Measurements from ENCODE around the gene MAP3K12. TPM values are rescaled to one million over a fixed set of nuclear protein-coding genes. Genes with fewer than 3 reads are reported as not detected.

The MAP3K12 gene
- total and polyA plus RNA-seq, 2 experiments from 2014 or later = 6.6 to 17.9 TPM

DNA sequence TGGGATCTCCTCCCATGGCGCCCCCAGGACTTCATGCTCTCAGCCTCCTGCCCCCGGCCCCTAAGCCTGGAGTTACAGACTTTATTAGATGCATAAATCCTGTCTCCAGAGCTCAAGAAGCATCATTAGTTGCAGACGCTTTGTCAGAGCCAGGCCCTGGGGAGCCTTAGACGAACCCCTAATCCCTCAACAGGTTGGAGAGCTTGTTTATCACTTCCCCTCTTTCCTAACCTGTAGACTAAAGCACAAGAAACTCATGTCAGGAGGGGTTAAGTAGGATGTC, 8.3 kb upstream of the MAP3K12 start:
- peaks cover 14% of the 10 kb centered on the region for H3K27me3 Mint-ChIP-seq (ENCODE audit: insufficient read depth, low read depth, poor library complexity)
- no peaks in the 10 kb centered on the region for H3K9me3 Mint-ChIP-seq
- Histone ChIP-seq H4K20me1 (replicated peaks; ENCODE audit: insufficient read depth) (0 out of 2 replicates have a peak, but pooled peaks cover 3% of the 10 kb centered on the region), H3K4me3 (no peak overlapping the region), H2AFZ (no peak overlapping the region), H3F3A (replicated peaks; ENCODE audit: low read depth) (peaks cover 4% of the 10 kb centered on the region; the same call in 1 of the 2 replicates), H3K79me2 (replicated peaks; ENCODE audit: insufficient read depth) (peaks cover 2% of the 10 kb centered on the region), H3K27me3 (ENCODE audit: insufficient read depth) (no peaks in the 10 kb centered on the region), H3K4me2 (no peak overlapping the region), H3K27ac (ENCODE audit: low read depth) (no peak overlapping the region), H3K9me2 (ENCODE audit: insufficient read depth) (no peaks in the 10 kb centered on the region), H3K4me1 (ENCODE audit: insufficient read depth) (no peaks in the 10 kb centered on the region), H3K36me3 (ENCODE audit: insufficient read depth) (no peaks in the 10 kb centered on the region; the same call in 1 of the 2 replicates)
- ATAC-seq = no peak
- H3K4me1 Mint-ChIP-seq = peaks cover 10% of the 10 kb centered on the region; the same call in 2 of the 3 replicates
- TF ChIP-seq ZNF331 (CRISPR knock-in tag; IDR thresholded peaks at IDR 0.05; ENCODE audit: low read depth) = no peak
- TF ChIP-seq NANOG (IDR thresholded peaks at IDR 0.05; ENCODE audit: borderline replicate concordance) = no peak
- no peak for TF ChIP-seq JUNB (IDR thresholded peaks at IDR 0.05; ENCODE audit: unreplicated experiment)
- no peak for TF ChIP-seq POLR2AphosphoS5 (IDR thresholded peaks at IDR 0.05; ENCODE audit: low read depth)
- TF ChIP-seq, protein P1, sequence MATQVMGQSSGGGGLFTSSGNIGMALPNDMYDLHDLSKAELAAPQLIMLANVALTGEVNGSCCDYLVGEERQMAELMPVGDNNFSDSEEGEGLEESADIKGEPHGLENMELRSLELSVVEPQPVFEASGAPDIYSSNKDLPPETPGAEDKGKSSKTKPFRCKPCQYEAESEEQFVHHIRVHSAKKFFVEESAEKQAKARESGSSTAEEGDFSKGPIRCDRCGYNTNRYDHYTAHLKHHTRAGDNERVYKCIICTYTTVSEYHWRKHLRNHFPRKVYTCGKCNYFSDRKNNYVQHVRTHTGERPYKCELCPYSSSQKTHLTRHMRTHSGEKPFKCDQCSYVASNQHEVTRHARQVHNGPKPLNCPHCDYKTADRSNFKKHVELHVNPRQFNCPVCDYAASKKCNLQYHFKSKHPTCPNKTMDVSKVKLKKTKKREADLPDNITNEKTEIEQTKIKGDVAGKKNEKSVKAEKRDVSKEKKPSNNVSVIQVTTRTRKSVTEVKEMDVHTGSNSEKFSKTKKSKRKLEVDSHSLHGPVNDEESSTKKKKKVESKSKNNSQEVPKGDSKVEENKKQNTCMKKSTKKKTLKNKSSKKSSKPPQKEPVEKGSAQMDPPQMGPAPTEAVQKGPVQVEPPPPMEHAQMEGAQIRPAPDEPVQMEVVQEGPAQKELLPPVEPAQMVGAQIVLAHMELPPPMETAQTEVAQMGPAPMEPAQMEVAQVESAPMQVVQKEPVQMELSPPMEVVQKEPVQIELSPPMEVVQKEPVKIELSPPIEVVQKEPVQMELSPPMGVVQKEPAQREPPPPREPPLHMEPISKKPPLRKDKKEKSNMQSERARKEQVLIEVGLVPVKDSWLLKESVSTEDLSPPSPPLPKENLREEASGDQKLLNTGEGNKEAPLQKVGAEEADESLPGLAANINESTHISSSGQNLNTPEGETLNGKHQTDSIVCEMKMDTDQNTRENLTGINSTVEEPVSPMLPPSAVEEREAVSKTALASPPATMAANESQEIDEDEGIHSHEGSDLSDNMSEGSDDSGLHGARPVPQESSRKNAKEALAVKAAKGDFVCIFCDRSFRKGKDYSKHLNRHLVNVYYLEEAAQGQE (IDR thresholded peaks at IDR 0.05; ENCODE audit: unreplicated experiment) = no peak
- TF ChIP-seq CREB1 (CRISPR knock-in tag; IDR thresholded peaks at IDR 0.05; ENCODE audit: low read depth) = no peak
- no peak for TF ChIP-seq ZNF114 (CRISPR knock-in tag; IDR thresholded peaks at IDR 0.05)
- TF ChIP-seq, protein P2, sequence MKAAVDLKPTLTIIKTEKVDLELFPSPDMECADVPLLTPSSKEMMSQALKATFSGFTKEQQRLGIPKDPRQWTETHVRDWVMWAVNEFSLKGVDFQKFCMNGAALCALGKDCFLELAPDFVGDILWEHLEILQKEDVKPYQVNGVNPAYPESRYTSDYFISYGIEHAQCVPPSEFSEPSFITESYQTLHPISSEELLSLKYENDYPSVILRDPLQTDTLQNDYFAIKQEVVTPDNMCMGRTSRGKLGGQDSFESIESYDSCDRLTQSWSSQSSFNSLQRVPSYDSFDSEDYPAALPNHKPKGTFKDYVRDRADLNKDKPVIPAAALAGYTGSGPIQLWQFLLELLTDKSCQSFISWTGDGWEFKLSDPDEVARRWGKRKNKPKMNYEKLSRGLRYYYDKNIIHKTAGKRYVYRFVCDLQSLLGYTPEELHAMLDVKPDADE (IDR thresholded peaks at IDR 0.05) = no peak
- TF ChIP-seq, protein P3, sequence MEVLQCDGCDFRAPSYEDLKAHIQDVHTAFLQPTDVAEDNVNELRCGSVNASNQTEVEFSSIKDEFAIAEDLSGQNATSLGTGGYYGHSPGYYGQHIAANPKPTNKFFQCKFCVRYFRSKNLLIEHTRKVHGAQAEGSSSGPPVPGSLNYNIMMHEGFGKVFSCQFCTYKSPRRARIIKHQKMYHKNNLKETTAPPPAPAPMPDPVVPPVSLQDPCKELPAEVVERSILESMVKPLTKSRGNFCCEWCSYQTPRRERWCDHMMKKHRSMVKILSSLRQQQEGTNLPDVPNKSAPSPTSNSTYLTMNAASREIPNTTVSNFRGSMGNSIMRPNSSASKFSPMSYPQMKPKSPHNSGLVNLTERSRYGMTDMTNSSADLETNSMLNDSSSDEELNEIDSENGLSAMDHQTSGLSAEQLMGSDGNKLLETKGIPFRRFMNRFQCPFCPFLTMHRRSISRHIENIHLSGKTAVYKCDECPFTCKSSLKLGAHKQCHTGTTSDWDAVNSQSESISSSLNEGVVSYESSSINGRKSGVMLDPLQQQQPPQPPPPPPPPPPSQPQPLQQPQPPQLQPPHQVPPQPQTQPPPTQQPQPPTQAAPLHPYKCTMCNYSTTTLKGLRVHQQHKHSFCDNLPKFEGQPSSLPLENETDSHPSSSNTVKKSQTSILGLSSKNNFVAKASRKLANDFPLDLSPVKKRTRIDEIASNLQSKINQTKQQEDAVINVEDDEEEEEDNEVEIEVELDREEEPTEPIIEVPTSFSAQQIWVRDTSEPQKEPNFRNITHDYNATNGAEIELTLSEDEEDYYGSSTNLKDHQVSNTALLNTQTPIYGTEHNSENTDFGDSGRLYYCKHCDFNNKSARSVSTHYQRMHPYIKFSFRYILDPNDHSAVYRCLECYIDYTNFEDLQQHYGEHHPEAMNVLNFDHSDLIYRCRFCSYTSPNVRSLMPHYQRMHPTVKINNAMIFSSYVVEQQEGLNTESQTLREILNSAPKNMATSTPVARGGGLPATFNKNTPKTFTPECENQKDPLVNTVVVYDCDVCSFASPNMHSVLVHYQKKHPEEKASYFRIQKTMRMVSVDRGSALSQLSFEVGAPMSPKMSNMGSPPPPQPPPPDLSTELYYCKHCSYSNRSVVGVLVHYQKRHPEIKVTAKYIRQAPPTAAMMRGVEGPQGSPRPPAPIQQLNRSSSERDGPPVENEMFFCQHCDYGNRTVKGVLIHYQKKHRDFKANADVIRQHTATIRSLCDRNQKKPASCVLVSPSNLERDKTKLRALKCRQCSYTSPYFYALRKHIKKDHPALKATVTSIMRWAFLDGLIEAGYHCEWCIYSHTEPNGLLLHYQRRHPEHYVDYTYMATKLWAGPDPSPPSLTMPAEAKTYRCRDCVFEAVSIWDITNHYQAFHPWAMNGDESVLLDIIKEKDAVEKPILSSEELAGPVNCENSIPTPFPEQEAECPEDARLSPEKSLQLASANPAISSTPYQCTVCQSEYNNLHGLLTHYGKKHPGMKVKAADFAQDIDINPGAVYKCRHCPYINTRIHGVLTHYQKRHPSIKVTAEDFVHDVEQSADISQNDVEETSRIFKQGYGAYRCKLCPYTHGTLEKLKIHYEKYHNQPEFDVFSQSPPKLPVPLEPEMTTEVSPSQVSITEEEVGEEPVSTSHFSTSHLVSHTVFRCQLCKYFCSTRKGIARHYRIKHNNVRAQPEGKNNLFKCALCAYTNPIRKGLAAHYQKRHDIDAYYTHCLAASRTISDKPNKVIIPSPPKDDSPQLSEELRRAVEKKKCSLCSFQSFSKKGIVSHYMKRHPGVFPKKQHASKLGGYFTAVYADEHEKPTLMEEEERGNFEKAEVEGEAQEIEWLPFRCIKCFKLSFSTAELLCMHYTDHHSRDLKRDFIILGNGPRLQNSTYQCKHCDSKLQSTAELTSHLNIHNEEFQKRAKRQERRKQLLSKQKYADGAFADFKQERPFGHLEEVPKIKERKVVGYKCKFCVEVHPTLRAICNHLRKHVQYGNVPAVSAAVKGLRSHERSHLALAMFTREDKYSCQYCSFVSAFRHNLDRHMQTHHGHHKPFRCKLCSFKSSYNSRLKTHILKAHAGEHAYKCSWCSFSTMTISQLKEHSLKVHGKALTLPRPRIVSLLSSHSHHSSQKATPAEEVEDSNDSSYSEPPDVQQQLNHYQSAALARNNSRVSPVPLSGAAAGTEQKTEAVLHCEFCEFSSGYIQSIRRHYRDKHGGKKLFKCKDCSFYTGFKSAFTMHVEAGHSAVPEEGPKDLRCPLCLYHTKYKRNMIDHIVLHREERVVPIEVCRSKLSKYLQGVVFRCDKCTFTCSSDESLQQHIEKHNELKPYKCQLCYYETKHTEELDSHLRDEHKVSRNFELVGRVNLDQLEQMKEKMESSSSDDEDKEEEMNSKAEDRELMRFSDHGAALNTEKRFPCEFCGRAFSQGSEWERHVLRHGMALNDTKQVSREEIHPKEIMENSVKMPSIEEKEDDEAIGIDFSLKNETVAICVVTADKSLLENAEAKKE (CRISPR knock-in tag; IDR thresholded peaks at IDR 0.05) = no peak
- TF ChIP-seq, protein P4, sequence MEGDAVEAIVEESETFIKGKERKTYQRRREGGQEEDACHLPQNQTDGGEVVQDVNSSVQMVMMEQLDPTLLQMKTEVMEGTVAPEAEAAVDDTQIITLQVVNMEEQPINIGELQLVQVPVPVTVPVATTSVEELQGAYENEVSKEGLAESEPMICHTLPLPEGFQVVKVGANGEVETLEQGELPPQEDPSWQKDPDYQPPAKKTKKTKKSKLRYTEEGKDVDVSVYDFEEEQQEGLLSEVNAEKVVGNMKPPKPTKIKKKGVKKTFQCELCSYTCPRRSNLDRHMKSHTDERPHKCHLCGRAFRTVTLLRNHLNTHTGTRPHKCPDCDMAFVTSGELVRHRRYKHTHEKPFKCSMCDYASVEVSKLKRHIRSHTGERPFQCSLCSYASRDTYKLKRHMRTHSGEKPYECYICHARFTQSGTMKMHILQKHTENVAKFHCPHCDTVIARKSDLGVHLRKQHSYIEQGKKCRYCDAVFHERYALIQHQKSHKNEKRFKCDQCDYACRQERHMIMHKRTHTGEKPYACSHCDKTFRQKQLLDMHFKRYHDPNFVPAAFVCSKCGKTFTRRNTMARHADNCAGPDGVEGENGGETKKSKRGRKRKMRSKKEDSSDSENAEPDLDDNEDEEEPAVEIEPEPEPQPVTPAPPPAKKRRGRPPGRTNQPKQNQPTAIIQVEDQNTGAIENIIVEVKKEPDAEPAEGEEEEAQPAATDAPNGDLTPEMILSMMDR (conservative IDR thresholded peaks at IDR 0.05; ENCODE audit: low read depth in 2 of 2) = no peak
- no peak for TF ChIP-seq EZH2 (IDR thresholded peaks at IDR 0.05; ENCODE audit: low read depth, unreplicated experiment)
- TF ChIP-seq STAT1 (IDR thresholded peaks at IDR 0.05; ENCODE audit: unreplicated experiment) = no peak
- TF ChIP-seq EZH2phosphoT487 (IDR thresholded peaks at IDR 0.05; ENCODE audit: unreplicated experiment) = no peak
- no peak overlapping the region for H3K4me3 Mint-ChIP-seq
- peaks cover 35% of the 10 kb centered on the region for H3K36me3 Mint-ChIP-seq (ENCODE audit: low read depth)
- no peak for DNase-seq (ENCODE audit: low spot score)
- no peak overlapping the region for H3K27ac Mint-ChIP-seq

All from GM23338 (cell line).